Measurements from ENCODE around the gene TGFBR3L. TPM values are rescaled to one million over a fixed set of nuclear protein-coding genes. Genes with fewer than 3 reads are reported as not detected.

Gene TGFBR3L
- total and polyA plus RNA-seq, 2 of the 13 experiments (the other 11 are each of a cell fraction or from before 2014, with no cell fraction given) = 0.20 to 1.0 TPM

- no peak for TF ChIP-seq REST (IDR thresholded peaks at IDR 0.05; ENCODE audit: borderline replicate concordance in 1 of 2, low read depth in 1 of 2, low read length in 2 of 2)
- TF ChIP-seq ZNF569 (CRISPR knock-in tag; IDR thresholded peaks at IDR 0.05; ENCODE audit: borderline replicate concordance) = no peak
- 0 out of 2 replicates have a peak, but pooled peaks have one; percentile 14 for TF ChIP-seq RBFOX2 (IDR thresholded peaks at IDR 0.05; ENCODE audit: low read depth, low read length)
- no peak for TF ChIP-seq ZNF253 (CRISPR knock-in tag; IDR thresholded peaks at IDR 0.05; ENCODE audit: borderline replicate concordance)
- no peak for TF ChIP-seq PHB2 (IDR thresholded peaks at IDR 0.05; ENCODE audit: partially characterized antibody)
- TF ChIP-seq MEIS1 (CRISPR knock-in tag; IDR thresholded peaks at IDR 0.05; ENCODE audit: borderline replicate concordance) = no peak
- TF ChIP-seq ZNF414 (CRISPR knock-in tag; IDR thresholded peaks at IDR 0.05) = no peak
Measured at GRCh38 chr19:7914099-7914498, 531 bp upstream of the TGFBR3L start (continued).

Measured in HepG2 (cell line).